PC-3 (cell line): Measurements from ENCODE around the gene ARHGAP25.

Source experiments
- EZH2 ChIP-seq: fragments of 300-600 bp; sonication (generic); IDR thresholded peaks from one replicate; pipeline ENCODE4 v1.6.1; 2017; ENCODE audit warnings: antibody characterized with exemption, mild to moderate bottlenecking, low read length; ENCODE audit not compliant: unreplicated experiment
- EZH2phosphoT487 ChIP-seq: fragments of 300-600 bp; sonication (generic); IDR thresholded peaks from 2 replicates; pipeline ENCODE4 v1.6.1; 2018; ENCODE audit warnings: mild to moderate bottlenecking, antibody characterized with exemption, low read length, borderline replicate concordance
- TF ChIP-seq, protein P1 (sequence below): fragments of 300-600 bp; sonication (generic); conservative IDR thresholded peaks from 2 replicates; pipeline ENCODE4 v1.5.1; 2017; ENCODE audit warnings: antibody characterized with exemption, low read depth, mild to moderate bottlenecking, low read length

DNA sequence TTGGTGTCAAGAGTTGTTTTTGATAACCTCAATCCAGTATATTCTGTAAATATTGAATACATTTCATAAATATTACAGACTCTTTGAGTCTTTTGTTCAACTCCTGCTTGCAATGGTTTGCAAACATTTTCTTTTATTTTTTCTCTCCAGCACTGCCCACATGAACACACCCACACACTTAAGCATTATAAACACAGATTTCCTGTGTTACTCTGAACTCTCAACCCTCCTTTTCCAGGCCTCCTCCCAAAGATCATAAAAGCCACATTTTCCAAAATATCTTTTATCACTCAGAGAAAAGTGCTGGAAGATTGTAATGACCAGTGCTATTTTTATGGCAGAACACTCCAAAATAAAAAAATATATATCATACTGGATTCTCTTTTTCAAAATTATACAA lies 20.5 kb downstream of the ARHGAP25 start:
- TF ChIP-seq, protein P1, sequence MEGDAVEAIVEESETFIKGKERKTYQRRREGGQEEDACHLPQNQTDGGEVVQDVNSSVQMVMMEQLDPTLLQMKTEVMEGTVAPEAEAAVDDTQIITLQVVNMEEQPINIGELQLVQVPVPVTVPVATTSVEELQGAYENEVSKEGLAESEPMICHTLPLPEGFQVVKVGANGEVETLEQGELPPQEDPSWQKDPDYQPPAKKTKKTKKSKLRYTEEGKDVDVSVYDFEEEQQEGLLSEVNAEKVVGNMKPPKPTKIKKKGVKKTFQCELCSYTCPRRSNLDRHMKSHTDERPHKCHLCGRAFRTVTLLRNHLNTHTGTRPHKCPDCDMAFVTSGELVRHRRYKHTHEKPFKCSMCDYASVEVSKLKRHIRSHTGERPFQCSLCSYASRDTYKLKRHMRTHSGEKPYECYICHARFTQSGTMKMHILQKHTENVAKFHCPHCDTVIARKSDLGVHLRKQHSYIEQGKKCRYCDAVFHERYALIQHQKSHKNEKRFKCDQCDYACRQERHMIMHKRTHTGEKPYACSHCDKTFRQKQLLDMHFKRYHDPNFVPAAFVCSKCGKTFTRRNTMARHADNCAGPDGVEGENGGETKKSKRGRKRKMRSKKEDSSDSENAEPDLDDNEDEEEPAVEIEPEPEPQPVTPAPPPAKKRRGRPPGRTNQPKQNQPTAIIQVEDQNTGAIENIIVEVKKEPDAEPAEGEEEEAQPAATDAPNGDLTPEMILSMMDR = no peak
- TF ChIP-seq EZH2 = no peak
- no peak for TF ChIP-seq EZH2phosphoT487
